Loucy (cell line): ENCODE measurements around the gene SLC22A8.
"Not testable (repeated sequence)": the region's sequence is repeated elsewhere in the genome, so short reads cannot be mapped to it uniquely, and the experiment has no call there.

Source experiments
- EZH2phosphoT487 ChIP-seq: fragments of 200-600 bp; IDR thresholded peaks from 2 replicates; pipeline ENCODE4 v1.6.1; 2018; ENCODE audit warnings: antibody characterized with exemption, mild to moderate bottlenecking, moderate library complexity, borderline replicate concordance
- TF ChIP-seq, protein P1 (sequence below): fragments of 200-600 bp; sonication (generic); conservative IDR thresholded peaks from 2 replicates; pipeline ENCODE4 v1.5.1; 2014; ENCODE audit warnings: mild to moderate bottlenecking, antibody characterized with exemption, low read length

- TF ChIP-seq, protein P1, sequence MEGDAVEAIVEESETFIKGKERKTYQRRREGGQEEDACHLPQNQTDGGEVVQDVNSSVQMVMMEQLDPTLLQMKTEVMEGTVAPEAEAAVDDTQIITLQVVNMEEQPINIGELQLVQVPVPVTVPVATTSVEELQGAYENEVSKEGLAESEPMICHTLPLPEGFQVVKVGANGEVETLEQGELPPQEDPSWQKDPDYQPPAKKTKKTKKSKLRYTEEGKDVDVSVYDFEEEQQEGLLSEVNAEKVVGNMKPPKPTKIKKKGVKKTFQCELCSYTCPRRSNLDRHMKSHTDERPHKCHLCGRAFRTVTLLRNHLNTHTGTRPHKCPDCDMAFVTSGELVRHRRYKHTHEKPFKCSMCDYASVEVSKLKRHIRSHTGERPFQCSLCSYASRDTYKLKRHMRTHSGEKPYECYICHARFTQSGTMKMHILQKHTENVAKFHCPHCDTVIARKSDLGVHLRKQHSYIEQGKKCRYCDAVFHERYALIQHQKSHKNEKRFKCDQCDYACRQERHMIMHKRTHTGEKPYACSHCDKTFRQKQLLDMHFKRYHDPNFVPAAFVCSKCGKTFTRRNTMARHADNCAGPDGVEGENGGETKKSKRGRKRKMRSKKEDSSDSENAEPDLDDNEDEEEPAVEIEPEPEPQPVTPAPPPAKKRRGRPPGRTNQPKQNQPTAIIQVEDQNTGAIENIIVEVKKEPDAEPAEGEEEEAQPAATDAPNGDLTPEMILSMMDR: not testable (repeated sequence)
- not testable (repeated sequence) for TF ChIP-seq EZH2phosphoT487
Observed at GRCh38 chr11:62945538-62945937, 70.1 kb downstream of the SLC22A8 start.
